Keratinocyte (primary cell): ENCODE results near the gene ARID5B. TPM values are rescaled to one million over a fixed set of nuclear protein-coding genes. Genes with fewer than 3 reads are reported as not detected.

Source experiments
- DNase-seq: peaks from one replicate; pipeline ENCODE4 v3.0.0-alpha.2; 2011; ENCODE audit warnings: low read depth, missing footprints, low spot score
- FAIRE-seq: peaks from 2 replicates; lab custom pipeline; 2011; peaks lifted over from hg19 to GRCh38; lab: Jason Lieb, UNC
- H2AFZ ChIP-seq: 2 replicates; pipeline ENCODE4 v1.6.0; 2012; ENCODE audit warnings: low read length, control low read depth, inconsistent platforms; ENCODE audit not compliant: control insufficient read depth
- H3K27ac ChIP-seq: 2 replicates; pipeline ENCODE4 v1.5.1; 2011; ENCODE audit warnings: low read length; ENCODE audit not compliant: control insufficient read depth, insufficient read depth
- H3K27me3 ChIP-seq: 3 replicates; pipeline ENCODE4 v1.6.0; 2011; ENCODE audit warnings: low read length; ENCODE audit not compliant: control insufficient read depth, insufficient read depth; ENCODE audit errors: extremely low read depth
- H3K36me3 ChIP-seq, 2 experiments: 2 replicates in 1 of 2; 3 replicates in 1 of 2; pipeline ENCODE4 v1.5.1; 2011; ENCODE audit warnings: low read length in 2 of 2, mild to moderate bottlenecking in 1 of 2; ENCODE audit not compliant: control insufficient read depth in 2 of 2, insufficient read depth in 2 of 2; ENCODE audit errors: extremely low read depth in 1 of 2
- H3K4me1 ChIP-seq: 3 replicates; pipeline ENCODE4 v1.5.1; 2011; ENCODE audit warnings: low read length; ENCODE audit not compliant: control insufficient read depth, insufficient read depth; ENCODE audit errors: extremely low read depth
- H3K4me2 ChIP-seq: 3 replicates; pipeline ENCODE4 v1.6.0; 2011; ENCODE audit warnings: low read depth, low read length; ENCODE audit not compliant: control insufficient read depth, insufficient read depth; ENCODE audit errors: extremely low read depth
- H3K4me3 ChIP-seq, 3 experiments: fragments of 200-600 bp in 1 of 3; sonication (generic) in 1 of 3; 2 replicates in 2 of 3; 3 replicates in 1 of 3; pipeline ENCODE4 v1.5.1; 2011 to 2016; ENCODE audit warnings: low read length in 3 of 3, mild to moderate bottlenecking in 3 of 3, control low read depth in 2 of 3, inconsistent platforms in 1 of 3, low read depth in 1 of 3, mixed read lengths in 1 of 3, mixed run types in 1 of 3, moderate library complexity in 1 of 3; ENCODE audit not compliant: control insufficient read depth in 2 of 3, insufficient read depth in 2 of 3; ENCODE audit errors: extremely low read depth in 1 of 3
- H3K79me2 ChIP-seq: 2 replicates; pipeline ENCODE4 v1.6.0; 2012; ENCODE audit warnings: low read length; ENCODE audit not compliant: control insufficient read depth, insufficient read depth
- H3K9ac ChIP-seq: 3 replicates; pipeline ENCODE4 v1.6.0; 2011; ENCODE audit warnings: low read length; ENCODE audit not compliant: control insufficient read depth, insufficient read depth; ENCODE audit errors: extremely low read depth
- H3K9me1 ChIP-seq: 3 replicates; pipeline ENCODE4 v1.6.0; 2011; ENCODE audit warnings: low read length; ENCODE audit not compliant: control insufficient read depth, insufficient read depth; ENCODE audit errors: extremely low read depth
- H3K9me3 ChIP-seq: 2 replicates; pipeline ENCODE4 v1.5.1; 2012; ENCODE audit warnings: low read depth, low read length; ENCODE audit not compliant: control insufficient read depth
- H4K20me1 ChIP-seq: 3 replicates; pipeline ENCODE4 v1.6.0; 2011; ENCODE audit warnings: low read length; ENCODE audit not compliant: control insufficient read depth, insufficient read depth; ENCODE audit errors: extremely low read depth
- CTCF ChIP-seq, 3 experiments: IDR thresholded peaks in 1 of 3; conservative IDR thresholded peaks in 1 of 3; optimal IDR thresholded peaks in 1 of 3; 2 replicates in 2 of 3; 3 replicates in 1 of 3; pipeline versions ENCODE3 to v1.5.1; 2011; ENCODE audit warnings: low read length in 3 of 3, mild to moderate bottlenecking in 3 of 3, moderate library complexity in 2 of 3, control low read depth in 1 of 3, inconsistent platforms in 1 of 3; ENCODE audit not compliant: insufficient read depth in 2 of 3; ENCODE audit errors: extremely low read depth in 1 of 3
- EZH2 ChIP-seq: IDR thresholded peaks from one replicate; pipeline ENCODE4 v1.6.1; 2012; ENCODE audit warnings: inconsistent platforms, mild to moderate bottlenecking, low read length, moderate library complexity
- dilution Hi-C: fragments of 300-500 bp; cut with MboI; formaldehyde crosslinking; loops from one replicate; pipeline ENCODE4 v1.7.0; 2020; ENCODE audit warnings: low sequenced_read_pairs; ENCODE audit not compliant: extremely low pct_ligation_motif_present
- polyA plus RNA-seq, 5 experiments: library from polyadenylated mRNA; depleted of rRNA in 3 of 5; stranded (reverse) in 3 of 5; stranded (forward) in 1 of 5; unstranded in 1 of 5; fragments of >200 nt; gene quantifications; 1 replicate in 1 of 5; 2 replicates in 3 of 5; 3 replicates in 1 of 5; pipeline versions ENCODE4 v1.2.1 to v1.2.3, GENCODE V29; 2011 to 2012; ENCODE audit warnings: missing spikeins in 2 of 5, low read depth in 1 of 5, low replicate concordance in 1 of 5

ARID5B gene
- polyA plus RNA-seq, 1 donor (not counting 4 experiments of a cell fraction or from before 2014, with no cell fraction given): 7.0 TPM

- Histone ChIP-seq H3K9me1 (no peaks in the 10 kb centered on the region), H4K20me1 (no peaks in the 10 kb centered on the region), H3K4me1 (peaks cover 78% of the 10 kb centered on the region), H3K27ac (peak overlapping the region; percentile 64), H3K36me3 (no peaks in the 10 kb centered on the region), H3K4me3 (no peak overlapping the region), H3K4me2 (peak overlapping the region; percentile 39), H3K27me3 (no peaks in the 10 kb centered on the region), H2AFZ (peak overlapping the region; percentile 29), H3K79me2 (peaks cover 22% of the 10 kb centered on the region), H3K9ac (no peak overlapping the region), H3K9me3 (no peaks in the 10 kb centered on the region)
- dilution Hi-C loops: no loop called here
- TF ChIP-seq EZH2: no peak
- no peak for TF ChIP-seq CTCF (optimal IDR thresholded peaks at IDR 0.05 in 1 of 3, IDR thresholded peaks at IDR 0.05 in 1 of 3, conservative IDR thresholded peaks at IDR 0.05 in 1 of 3; ENCODE audit: extremely low read depth in 1 of 3, insufficient read depth in 2 of 3, low read length in 3 of 3)
- DNase-seq: no peak
- peak; percentile 52 for FAIRE-seq
These were observed 142.0 kb downstream of the ARID5B start for GRCh38 chr10:62043421-62044021.

- Histone ChIP-seq H3K4me1 (peaks cover 77% of the 10 kb centered on the region), H3K9me3 (no peaks in the 10 kb centered on the region), H3K79me2 (peaks cover 20% of the 10 kb centered on the region), H3K9ac (no peak overlapping the region), H3K27ac (peak overlapping the region; percentile 64), H2AFZ (no peak overlapping the region), H4K20me1 (no peaks in the 10 kb centered on the region), H3K4me3 (no peak overlapping the region), H3K9me1 (no peaks in the 10 kb centered on the region), H3K27me3 (no peaks in the 10 kb centered on the region), H3K36me3 (no peaks in the 10 kb centered on the region), H3K4me2 (no peak overlapping the region)
- TF ChIP-seq CTCF (optimal IDR thresholded peaks at IDR 0.05 in 1 of 3, IDR thresholded peaks at IDR 0.05 in 1 of 3, conservative IDR thresholded peaks at IDR 0.05 in 1 of 3; ENCODE audit: extremely low read depth in 1 of 3, insufficient read depth in 2 of 3, low read length in 3 of 3) (no peak), EZH2 (no peak)
- dilution Hi-C loops: no loop called here
- DNase-seq: no peak
- FAIRE-seq: no peak
These were observed 143.1 kb downstream of the ARID5B start for GRCh38 chr10:62044566-62044965.
